Posterior vena cava (tissue), 2 donors: Measurements from ENCODE around the gene ENPP7. TPM values are rescaled to one million over a fixed set of nuclear protein-coding genes. Genes with fewer than 3 reads are reported as not detected.

Experiments
- DNase-seq: peaks from one replicate; pipeline ENCODE4 v3.0.0-alpha.2; 2020; ENCODE audit warnings: low spot score
- intact Hi-C, 2 donors: fragments of 100-400 bp; cut with DNase I; formaldehyde crosslinking; loops; one replicate each; pipeline versions ENCODE4 v1.14.1 to v1.14.2; 2022 to 2023
- microRNA-seq, 2 donors: library from miRNA; unstranded; fragments of <30 nt; microRNA quantifications; one replicate each; pipeline ENCODE4 v1.2.0, GENCODE V29; 2020 to 2021; ENCODE audit warnings: borderline microRNAs expressed in 2 of 2
- total RNA-seq, 2 donors: library from RNA; stranded (reverse); fragmentation: NEBNext Ultra II Directional; extraction: Animal tissue kit (Norgen Biotek cat#: 25700); gene quantifications; one replicate each; pipeline ENCODE4 v1.2.1, GENCODE V29; 2021
- donor health status: DM: yes; HTN: yes; CAD: no.
- donor health status: DM: yes; HTN: yes; CAD: no.

Gene ENPP7
- total RNA-seq, 2 donors from 2014 or later: not detected

DNA sequence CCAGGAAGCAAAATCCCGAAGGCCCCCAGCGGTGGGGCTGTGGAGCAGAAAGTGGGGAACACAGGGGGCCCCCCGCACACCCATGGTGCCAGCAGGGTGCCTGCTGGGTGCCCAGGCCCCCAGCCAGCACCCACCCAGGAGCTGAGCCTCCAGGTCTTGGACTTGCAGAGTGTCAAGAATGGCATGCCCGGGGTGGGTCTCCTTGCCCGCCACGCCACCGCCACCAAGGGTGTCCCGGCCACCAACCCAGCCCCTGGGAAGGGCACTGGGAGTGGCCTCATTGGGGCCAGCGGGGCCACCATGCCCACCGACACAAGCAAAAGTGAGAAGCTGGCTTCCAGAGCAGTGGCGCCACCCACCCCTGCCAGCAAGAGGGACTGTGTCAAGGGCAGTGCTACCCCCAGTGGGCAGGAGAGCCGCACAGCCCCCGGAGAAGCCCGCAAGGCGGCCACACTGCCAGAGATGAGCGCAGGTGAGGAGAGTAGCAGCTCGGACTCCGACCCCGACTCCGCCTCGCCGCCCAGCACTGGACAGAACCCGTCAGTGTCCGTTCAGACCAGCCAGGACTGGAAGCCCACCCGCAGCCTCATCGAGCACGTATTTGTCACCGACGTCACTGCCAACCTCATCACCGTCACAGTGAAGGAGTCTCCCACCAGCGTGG lies 53.7 kb downstream of the ENPP7 start:
- intact Hi-C loops: no loop called here
- no peak for DNase-seq

DNA sequence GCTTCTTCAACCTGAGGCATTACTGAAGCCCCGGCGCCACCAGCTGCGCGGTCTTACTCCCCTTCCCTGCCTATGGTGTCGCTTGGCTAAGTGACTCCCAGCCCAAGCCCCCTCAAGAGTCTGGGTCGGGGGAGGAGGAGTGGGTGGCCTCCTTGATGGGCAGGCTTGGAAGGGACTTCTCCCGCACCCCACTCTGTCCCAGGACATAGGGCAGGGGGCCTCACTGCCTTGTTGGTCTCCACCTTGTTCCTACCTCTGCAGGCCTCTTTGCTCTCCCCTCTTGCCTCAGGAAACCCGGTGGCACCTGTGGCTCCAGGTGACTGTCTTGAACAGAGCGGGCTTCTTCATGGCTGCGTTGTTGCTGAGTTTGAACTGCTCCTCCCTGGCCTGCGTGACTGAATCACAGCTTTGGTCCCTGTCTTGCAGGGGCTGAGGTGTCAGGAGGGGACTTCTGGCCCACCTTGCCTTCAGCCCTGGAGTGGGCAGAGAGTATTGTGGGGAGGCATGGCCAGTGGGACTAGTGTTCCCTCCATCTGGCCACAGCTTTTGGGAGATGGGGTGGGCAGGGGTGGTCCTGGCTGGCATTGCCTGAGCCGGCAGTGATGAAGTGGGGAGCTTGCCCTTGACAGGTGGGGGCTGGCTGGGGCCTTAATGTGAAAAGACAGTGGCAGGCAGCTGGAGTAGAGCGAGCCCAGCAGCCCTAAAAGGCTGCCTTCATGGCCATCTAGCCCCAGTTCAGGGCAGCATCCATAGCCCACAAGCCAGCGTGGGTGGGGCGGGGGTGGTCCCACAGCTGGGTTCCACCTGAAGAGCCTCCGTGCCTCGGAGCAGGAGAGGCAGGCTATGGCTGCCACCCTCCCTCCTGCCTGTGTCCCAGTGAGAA lies 54.5 kb downstream of the ENPP7 start:
- intact Hi-C loops: no loop called here

DNA sequence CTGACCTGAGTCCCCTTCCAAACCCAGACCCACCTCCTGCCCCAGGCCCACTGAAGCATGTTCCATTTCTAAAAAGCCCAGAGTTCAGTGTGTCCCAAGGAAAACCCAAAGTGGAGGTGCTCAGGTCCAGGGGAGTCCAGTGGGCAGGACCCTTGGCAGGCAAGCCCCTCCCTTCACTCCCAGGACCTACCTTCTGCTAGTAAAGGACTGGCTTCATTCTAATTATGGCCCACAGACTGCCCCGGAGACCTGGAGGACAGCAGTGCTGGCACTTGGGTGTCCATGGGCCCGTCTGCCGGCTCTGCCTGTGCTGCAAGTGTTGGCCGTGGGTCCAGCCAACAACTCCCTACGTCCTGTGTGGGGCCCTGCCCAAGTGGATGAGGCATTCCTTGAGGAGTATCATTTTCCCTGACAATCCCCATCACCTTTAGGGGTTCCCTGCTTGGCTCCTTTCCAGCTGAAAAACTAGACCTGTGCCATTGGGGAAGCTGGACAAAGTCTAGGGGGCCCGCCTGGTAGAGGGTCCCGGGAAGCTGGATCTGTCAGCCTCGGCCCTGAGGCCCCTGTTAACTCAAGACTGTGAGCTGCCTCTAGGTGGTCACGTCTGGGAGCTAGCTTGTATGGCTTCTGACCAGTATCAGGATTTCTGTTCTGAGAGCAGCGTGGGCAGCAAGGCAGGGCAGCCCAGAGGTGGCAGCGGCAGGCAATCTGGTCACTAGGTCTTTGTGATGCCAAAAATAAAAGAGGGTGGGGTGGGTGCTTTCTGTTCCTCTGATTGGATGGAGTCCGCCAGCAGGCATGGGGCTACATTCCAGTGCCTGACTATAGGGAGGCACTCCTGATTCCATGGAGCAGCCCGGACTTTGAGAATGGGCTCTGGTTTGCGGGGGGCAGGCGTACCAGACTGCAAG lies 55.4 kb downstream of the ENPP7 start:
- no peak for DNase-seq
- intact Hi-C loops: no loop called here

More for the DNA sequence above, 54.5 kb downstream of the ENPP7 start:
- no peak for DNase-seq

DNA sequence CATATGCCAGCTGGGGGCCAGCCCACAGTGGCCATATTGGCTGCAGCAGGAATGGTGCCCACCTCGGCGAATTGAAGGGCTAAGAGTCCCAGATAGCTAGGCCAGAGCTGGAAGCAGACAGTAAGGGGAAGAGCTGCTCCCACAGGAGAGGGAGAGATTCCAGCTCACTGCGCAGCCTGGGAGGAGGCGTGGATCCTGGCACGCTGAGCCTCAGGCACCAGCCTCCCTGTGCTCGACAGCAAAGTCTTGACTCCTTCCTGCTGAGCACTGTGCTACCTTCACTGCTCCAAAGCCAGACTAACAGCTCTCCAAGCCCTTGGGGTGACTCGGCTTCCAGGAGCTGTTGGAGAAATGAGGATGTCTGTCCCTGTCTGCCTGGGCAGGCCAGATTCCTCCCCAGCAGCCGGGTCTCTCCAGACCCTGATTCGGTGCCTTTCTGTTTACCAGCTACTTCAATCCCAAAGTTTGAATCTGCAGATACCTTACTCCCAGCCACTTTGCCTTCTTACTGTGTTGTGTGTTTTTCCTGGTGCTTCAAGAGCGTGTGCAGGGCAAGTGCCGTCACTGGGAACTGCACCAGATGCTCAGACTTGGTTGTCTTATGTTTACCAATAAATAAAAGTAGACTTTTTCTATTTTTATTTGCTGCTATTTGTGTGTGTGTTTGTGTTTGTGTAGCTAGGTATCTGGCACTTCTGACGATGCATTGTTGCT lies 56.3 kb downstream of the ENPP7 start:
- intact Hi-C loops: no loop called here
- DNase-seq: no peak

DNA sequence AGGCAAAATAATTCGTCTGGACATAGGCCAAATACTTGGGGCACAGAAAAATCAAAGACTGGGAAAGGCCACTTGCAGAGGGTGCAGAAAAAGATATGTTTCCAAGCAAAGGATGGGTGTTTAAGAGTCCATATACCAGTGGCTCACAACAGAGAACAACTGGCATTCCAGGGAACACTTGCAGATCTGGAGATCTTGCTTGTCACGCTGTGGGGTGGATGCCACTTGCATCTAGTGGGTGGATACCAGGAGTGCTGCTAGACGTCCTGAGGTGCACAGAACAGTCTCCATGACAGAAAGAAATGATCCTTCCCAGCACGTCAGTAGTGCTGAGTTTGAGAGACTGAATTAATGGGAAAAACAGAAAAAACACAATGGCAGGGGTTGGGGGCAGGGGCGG lies 57.7 kb downstream of the ENPP7 start:
- DNase-seq: no peak

DNA sequence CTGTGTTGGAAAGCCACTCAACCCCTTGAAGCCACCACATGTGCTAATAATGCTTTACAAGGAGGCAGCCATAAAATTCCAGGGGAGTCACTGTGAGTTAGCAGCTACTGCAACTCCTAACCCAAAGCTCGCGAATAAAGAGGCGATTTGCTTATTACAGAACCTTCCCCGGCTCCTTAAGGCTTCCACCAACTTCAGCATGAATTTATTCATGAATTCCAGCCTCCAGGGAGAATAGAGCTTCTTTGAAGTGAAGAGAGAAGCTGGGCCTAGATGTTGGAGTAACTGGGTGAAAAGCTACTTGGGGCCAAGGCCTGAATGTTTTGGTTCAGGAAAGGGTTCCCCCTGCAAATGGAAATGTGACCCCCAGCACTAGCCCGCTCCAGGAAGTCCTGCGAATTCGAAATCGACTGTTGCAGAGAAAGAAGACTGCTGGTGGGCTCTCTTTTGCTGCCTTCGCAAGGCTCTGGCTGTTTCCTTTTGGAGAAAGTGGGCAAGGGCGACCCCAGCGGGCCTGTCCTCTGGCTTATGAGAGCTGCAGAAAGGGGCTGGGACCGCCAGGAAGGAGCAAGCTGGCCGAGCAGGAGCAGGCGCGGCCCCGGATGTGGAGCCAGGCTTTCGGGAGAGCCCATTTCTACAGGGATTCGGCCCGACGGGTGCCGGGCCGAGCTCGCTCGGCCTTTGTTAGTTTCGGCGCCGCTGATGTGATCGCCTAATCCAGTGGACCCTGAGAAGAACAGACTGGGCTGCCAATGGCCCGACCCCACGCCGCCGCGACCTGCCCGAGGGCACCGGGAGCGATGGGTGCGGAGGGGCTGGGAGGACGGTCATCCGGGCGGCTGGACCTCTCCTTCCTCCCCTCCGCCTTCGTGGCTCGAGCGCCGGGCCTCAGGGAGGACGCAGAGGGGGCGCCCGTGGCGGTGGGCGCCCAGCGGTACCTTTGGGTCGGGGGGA lies 58.5 kb downstream of the ENPP7 start:
- intact Hi-C loops: no loop called here
- no peak for DNase-seq

More for the DNA sequence above, 57.7 kb downstream of the ENPP7 start:
- intact Hi-C loops: no loop called here

DNA sequence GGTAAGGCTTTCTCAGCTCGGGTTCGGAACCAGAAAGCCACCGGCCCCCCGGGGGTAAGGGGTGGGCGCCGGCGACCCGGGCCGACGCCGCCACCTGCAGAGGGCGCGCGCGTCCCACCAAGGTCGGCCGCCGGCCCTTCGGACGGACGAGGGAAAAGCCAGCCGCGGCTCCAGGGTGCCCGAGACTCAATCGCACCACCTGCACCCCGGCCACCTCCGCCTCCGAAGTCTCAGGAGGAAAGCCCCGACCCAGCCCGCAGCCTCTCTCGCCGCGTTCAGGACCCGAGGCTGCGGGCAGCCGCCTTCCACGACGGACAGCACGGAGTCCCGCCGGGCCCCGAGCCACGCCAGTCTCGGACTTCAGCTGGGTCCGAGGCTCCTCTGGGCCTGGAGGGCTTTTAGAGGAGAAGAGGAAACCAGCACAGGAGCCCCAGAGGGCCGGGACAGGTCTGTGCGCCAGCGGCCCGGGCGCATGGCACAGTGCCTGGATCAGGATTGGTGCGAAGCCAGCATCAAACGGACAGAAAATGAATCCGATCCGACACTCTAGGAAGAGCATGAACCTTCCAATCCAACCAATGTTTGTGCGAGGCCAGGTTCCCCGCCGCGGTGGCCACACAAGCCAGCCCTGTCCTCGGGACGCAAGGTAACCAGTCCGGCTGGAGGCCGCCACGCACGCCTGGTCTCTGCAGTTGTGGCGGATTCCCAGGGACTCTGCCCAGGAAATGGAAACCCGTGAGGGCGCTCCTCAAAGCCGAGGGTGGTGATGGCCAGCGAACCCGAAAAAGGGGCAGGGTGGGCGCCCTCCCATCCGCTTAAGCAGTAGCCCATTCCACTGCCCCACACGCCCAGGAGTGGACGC lies 59.4 kb downstream of the ENPP7 start:
- no peak for DNase-seq
- intact Hi-C loops: loop anchor here (5.0 to 10.0 kb wide), 2 partner anchors 55 to 202 kb away; no protein-coding TSS in a partner anchor

DNA sequence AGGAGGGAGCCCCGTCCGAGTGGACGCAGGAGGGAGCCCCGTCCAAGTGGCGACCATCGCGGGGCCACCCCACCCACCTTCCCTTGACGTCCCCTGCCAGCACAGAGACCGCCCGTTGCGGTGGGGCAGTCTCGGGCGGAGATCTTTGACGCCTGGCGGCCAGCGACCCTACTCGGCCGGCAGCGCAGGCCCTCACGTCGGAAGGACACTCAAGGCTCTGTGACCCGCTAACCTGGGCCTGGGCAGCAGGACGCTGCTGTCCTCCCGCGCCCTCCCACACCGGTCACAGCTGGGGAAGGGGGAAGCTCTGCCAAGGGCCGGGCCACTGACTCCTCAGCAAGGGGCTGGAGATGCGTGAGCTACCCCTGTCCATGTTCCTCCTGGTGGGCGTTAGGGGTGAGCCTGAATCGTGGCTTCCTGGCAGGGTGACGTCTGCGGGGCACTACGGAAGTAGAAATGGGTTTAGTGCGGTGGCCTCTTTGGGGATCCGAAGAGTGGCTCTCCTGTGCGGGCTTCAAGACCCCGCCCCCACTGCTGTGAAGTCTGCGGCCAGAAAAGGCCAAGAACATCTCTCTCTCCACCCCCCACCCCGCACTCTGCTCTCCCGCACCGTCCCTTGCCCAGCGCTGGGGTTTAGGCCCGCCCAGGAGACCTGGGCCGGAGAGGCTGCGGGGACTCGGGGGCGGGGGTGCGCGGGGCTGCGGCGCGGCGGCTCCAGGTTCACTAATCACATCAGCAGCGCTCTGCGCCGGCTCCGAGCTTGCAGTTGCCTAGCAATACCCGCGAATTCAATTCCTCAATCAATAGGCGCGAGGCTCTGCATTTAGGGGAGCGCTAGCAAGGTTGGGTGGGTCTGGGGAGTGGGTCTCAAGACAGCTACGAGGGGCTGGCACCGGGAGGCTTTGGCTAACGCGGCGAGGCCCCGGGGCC lies 60.3 kb downstream of the ENPP7 start:
- intact Hi-C loops: loop anchor here (5.0 to 10.0 kb wide), 2 partner anchors 54 to 201 kb away; no protein-coding TSS in a partner anchor
- DNase-seq: no peak

DNA sequence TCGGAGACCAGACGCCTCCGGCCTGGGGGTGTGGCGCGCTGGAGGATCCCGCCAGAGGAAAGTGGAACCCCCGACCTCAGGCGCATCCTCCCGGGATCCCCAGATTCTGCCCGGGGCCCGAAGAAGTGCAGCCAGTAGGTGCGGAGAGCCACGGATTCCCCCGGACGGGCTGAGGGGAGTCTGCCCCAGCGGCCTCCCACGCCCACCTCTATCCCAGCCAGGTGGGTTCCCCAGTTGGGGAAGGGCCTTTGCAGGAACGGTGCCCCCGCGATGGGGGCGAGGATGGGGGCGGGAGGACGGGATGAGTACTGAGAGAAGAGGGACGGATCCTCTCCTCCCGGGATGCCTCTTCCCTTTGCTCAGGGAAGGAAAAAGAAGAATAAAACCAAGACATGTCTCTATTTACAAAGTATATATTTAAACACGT lies 61.0 kb downstream of the ENPP7 start:
- no peak for DNase-seq
- intact Hi-C loops: loop anchor here (5.0 to 10.0 kb wide), 2 partner anchors 53 to 201 kb away; no protein-coding TSS in a partner anchor

Small RNA genes within 50 kb of the gene (microRNA-seq; reads per million reads assigned to microRNA genes)
- gene MIR4739: 0 reads per million in 2 donors

Other genes with a start within 250 kb of the ENPP7 start
- 10 to 100 TPM in 1 of 2 donors, 1 to 10 TPM in 1; 7.1 to 21.6 TPM for gene RBFOX3, start 119.9 kb upstream of the ENPP7 start, total RNA-seq
- 1 to 10 TPM; 1.6 to 1.8 TPM for gene CBX2, start 47.2 kb downstream of the ENPP7 start, total RNA-seq
- gene CBX8, start 66.1 kb downstream of the ENPP7 start, total RNA-seq: 1 to 10 TPM; 4.4 to 5.1 TPM
- gene CBX4, start 108.5 kb downstream of the ENPP7 start, total RNA-seq: 10 to 100 TPM; 11.5 to 14.4 TPM